Skeletal muscle tissue (tissue), 5 donors: ENCODE measurements around the gene TSC1. TPM values are rescaled to one million over a fixed set of nuclear protein-coding genes. Genes with fewer than 3 reads are reported as not detected.

Source experiments
- H3K27ac ChIP-seq: one replicate; pipeline ENCODE4 v1.7.0; 2013; ENCODE audit warnings: mild to moderate bottlenecking, low read depth, low read length, inconsistent platforms
- H3K27me3 ChIP-seq, 3 donors: one replicate each; pipeline ENCODE4 v1.7.0; 2013; ENCODE audit warnings: low read length in 3 of 3; ENCODE audit not compliant: control insufficient read depth in 3 of 3, insufficient read depth in 3 of 3
- H3K36me3 ChIP-seq, 3 donors: one replicate each; pipeline ENCODE4 v1.7.0; 2013; ENCODE audit warnings: low read length in 3 of 3; ENCODE audit not compliant: control insufficient read depth in 3 of 3, insufficient read depth in 3 of 3
- H3K4me1 ChIP-seq, 3 donors: one replicate each; pipeline ENCODE4 v1.7.0; 2013; ENCODE audit warnings: low read length in 3 of 3, mild to moderate bottlenecking in 3 of 3; ENCODE audit not compliant: control insufficient read depth in 3 of 3, insufficient read depth in 3 of 3
- H3K4me3 ChIP-seq, 3 donors: one replicate each; pipeline ENCODE4 v1.7.0; 2013; ENCODE audit warnings: low read length in 3 of 3
- H3K9ac ChIP-seq, 3 donors: one replicate each; pipeline ENCODE4 v1.7.0; 2013; ENCODE audit warnings: low read length in 3 of 3, mild to moderate bottlenecking in 3 of 3, moderate library complexity in 2 of 3, low read depth in 1 of 3
- H3K9me3 ChIP-seq, 3 donors: one replicate each; pipeline ENCODE4 v1.7.0; 2013; ENCODE audit warnings: low read length in 3 of 3; ENCODE audit not compliant: control insufficient read depth in 3 of 3
- small RNA-seq: library from RNA; depleted of rRNA; stranded (forward); fragments of <200 nt; gene quantifications from one replicate; pipeline ENCODE3, GENCODE V24; 2014
- total RNA-seq: library from RNA; depleted of rRNA; stranded (reverse); fragments of >200 nt; gene quantifications from one replicate; pipeline ENCODE4 v1.2.3, GENCODE V29; 2014
- donor health status: Osteomylitis.

TSC1 gene
- total RNA-seq, 1 donor from 2014 or later: 23.0 TPM

DNA sequence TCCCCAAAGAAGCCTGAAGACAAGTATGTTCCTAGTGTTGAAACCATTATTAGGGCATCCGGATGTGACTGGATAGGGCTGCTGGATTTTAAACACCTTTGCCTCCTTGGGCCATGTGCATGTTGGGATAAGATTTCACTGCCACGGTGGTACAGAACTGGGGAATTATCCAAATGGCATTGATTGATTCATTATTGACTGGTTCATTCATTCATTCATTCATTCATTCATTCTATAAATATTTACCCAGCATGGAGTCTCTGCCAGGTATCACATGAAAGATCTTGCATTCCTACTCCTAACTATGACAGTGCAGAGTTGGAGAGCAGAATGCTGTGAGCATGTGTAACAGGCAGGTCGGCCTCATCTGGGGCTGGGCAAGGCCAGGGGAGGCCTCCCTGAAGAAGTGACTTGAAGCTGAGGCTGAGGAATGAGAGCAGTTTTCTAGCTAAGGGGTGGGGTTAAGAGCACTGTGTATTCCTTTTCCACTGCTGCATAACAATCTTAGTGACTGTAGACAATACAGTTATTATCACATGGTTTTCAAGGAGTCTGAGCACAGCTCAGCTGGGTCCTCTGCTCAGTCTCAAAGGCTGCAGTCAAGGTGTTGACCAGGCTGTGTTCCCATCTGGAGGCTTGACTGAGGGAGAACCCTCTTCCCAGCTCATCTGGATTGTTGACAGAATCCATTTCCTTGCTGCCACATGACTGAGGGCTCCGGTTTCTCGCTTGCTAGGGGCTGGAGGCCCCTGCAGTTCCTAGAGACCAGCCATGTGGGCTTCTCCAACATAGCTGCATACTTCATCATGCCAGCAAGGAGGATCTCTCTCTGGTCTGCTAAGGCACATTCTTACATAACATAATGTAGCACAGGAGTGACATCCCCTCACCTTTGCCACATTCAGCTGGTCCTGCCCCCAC is 102.0 kb downstream of the TSC1 start:
- Histone ChIP-seq H3K9ac (no peak overlapping the region), H3K4me3 (no peak overlapping the region), H3K9me3 (no peaks in the 10 kb centered on the region), H3K27ac (no peak overlapping the region), H3K27me3 (peaks cover 0 to 9% (median 8%) of the 10 kb centered on the region in 3 donors), H3K36me3 (no peaks in the 10 kb centered on the region), H3K4me1 (peaks cover 0 to 4% (median 0%) of the 10 kb centered on the region in 3 donors)

Small RNA genes lying within 50 kb of the gene (small RNA-seq; reads per million reads assigned to genes)
- gene AL593851.1 (not detected), gene MIR548AW (0.19 reads per million), gene RNU7-21P (not detected)

Other genes starting within 250 kb of the TSC1 start
- gene AK8, start 66.3 kb downstream of the TSC1 start, total RNA-seq: 0.52 TPM
- 1.0 TPM for gene SPACA9, start 65.7 kb downstream of the TSC1 start, total RNA-seq
- 1.0 TPM for gene GFI1B, start 34.1 kb upstream of the TSC1 start, total RNA-seq
- 28.2 TPM for gene GTF3C5, start 86.4 kb upstream of the TSC1 start, total RNA-seq
- gene CEL, start 117.4 kb upstream of the TSC1 start, total RNA-seq: not detected
- 26.1 TPM for gene RALGDS, start 176.6 kb upstream of the TSC1 start, total RNA-seq
- 2.6 TPM for gene GBGT1, start 219.3 kb upstream of the TSC1 start, total RNA-seq